Upper lobe of left lung (tissue), 4 donors: ENCODE results near the gene PRKACB.

Experiments
- EP300 ChIP-seq, 4 donors: sonication (generic); formaldehyde crosslinking; IDR thresholded peaks; one replicate each; pipeline ENCODE4 v1.5.1; 2017; ENCODE audit warnings: antibody characterized with exemption in 4 of 4, control low read depth in 2 of 4
- POLR2A ChIP-seq, 4 donors: fragments of 450-650 bp; IDR thresholded peaks; one replicate each; pipeline ENCODE4 v1.5.1; 2016 to 2017; ENCODE audit warnings: antibody characterized with exemption in 4 of 4, mild to moderate bottlenecking in 2 of 4
- POLR2AphosphoS5 ChIP-seq, 2 donors: sonication (generic); formaldehyde crosslinking; IDR thresholded peaks; one replicate each; pipeline ENCODE4 v1.5.1; 2017; ENCODE audit warnings: antibody characterized with exemption in 2 of 2
- TF ChIP-seq, protein P1 (sequence below), 6 experiments: fragments of 450-650 bp in 4 of 6; fragments of 200-600 bp in 2 of 6; sonication (generic) in 2 of 6; IDR thresholded peaks; one replicate each; pipeline ENCODE4 v1.5.1; 2016 to 2019; ENCODE audit warnings: antibody characterized with exemption in 6 of 6

DNA sequence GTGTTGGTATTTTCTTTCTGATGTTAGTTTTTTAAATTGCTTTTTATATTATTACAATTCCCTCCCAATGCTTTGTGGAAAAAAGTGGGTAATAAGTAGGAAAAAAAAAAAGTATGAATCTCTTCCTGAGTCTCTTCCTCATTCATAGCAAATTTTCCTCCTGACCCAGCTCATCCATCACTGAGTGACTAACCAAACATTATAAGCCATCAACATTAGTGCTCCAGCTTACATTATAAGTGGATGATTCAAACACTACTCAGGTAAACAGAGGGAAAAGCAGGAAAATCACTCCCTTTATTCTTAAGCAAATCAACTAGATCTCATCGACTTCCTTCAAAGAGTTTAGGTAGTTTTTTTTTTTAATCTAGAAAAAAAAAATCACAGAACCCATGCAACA is 142.0 kb downstream of the PRKACB start:
- TF ChIP-seq, protein P1, sequence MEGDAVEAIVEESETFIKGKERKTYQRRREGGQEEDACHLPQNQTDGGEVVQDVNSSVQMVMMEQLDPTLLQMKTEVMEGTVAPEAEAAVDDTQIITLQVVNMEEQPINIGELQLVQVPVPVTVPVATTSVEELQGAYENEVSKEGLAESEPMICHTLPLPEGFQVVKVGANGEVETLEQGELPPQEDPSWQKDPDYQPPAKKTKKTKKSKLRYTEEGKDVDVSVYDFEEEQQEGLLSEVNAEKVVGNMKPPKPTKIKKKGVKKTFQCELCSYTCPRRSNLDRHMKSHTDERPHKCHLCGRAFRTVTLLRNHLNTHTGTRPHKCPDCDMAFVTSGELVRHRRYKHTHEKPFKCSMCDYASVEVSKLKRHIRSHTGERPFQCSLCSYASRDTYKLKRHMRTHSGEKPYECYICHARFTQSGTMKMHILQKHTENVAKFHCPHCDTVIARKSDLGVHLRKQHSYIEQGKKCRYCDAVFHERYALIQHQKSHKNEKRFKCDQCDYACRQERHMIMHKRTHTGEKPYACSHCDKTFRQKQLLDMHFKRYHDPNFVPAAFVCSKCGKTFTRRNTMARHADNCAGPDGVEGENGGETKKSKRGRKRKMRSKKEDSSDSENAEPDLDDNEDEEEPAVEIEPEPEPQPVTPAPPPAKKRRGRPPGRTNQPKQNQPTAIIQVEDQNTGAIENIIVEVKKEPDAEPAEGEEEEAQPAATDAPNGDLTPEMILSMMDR (IDR thresholded peaks at IDR 0.05) = no peak
- TF ChIP-seq EP300 (IDR thresholded peaks at IDR 0.05) (no peak), POLR2A (IDR thresholded peaks at IDR 0.05) (no peak), POLR2AphosphoS5 (IDR thresholded peaks at IDR 0.05) (no peak)
